Astrocyte (in vitro differentiated cells and primary cell): ENCODE measurements around the gene ATP5PF.

Experiments used
- CTCF ChIP-seq: IDR thresholded peaks from 2 replicates; pipeline ENCODE4 v1.5.1; 2011; ENCODE audit warnings: low read depth, mild to moderate bottlenecking, inconsistent platforms, low read length, moderate library complexity; ENCODE audit not compliant: insufficient read depth
- EZH2 ChIP-seq: IDR thresholded peaks from 2 replicates; pipeline ENCODE4 v1.6.1; 2012; ENCODE audit warnings: mild to moderate bottlenecking, low read length, inconsistent platforms; ENCODE audit not compliant: insufficient read depth

GRCh38 chr21:25734904-25735645, at the start of gene ATP5PF, which contains the start of gene GABPA:
- TF ChIP-seq CTCF, result no peak
- TF ChIP-seq EZH2, result no peak
